BLaER1 treated with 17β-estradiol and CSF1 and Interleukin-3, amounts not matched to agents 10 nM and 100 nM (cell line): Measurements from ENCODE around the gene TMEM156.
A peak's percentile ranks its signal among the peaks of the same experiment; 100 is the strongest.
"Not testable (repeated sequence)": the region's sequence is repeated elsewhere in the genome, so short reads cannot be mapped to it uniquely, and the experiment has no call there.

Experiments
- H3K27ac ChIP-seq, 11 experiments: shearing (Covaris generic); formaldehyde crosslinking; 2 replicates each; pipeline ENCODE4 v1.8.1; 2022
- H3K27me3 ChIP-seq, 11 experiments: shearing (Covaris generic); formaldehyde crosslinking; 2 replicates each; pipeline ENCODE4 v1.8.1; 2022
- H3K36me3 ChIP-seq, 11 experiments: shearing (Covaris generic); formaldehyde crosslinking; 2 replicates each; pipeline ENCODE4 v1.8.1; 2022
- H3K4me1 ChIP-seq, 10 experiments: shearing (Covaris generic); formaldehyde crosslinking; 2 replicates each; pipeline ENCODE4 v1.8.1; 2022
- H3K4me2 ChIP-seq, 11 experiments: shearing (Covaris generic); formaldehyde crosslinking; 2 replicates each; pipeline ENCODE4 v1.8.1; 2022
- H3K4me3 ChIP-seq, 10 experiments: shearing (Covaris generic); formaldehyde crosslinking; 2 replicates each; pipeline ENCODE4 v1.8.1; 2022
- H3K9ac ChIP-seq, 11 experiments: shearing (Covaris generic); formaldehyde crosslinking; 2 replicates each; pipeline ENCODE4 v1.8.1; 2022
- H3K9me3 ChIP-seq, 11 experiments: shearing (Covaris generic); formaldehyde crosslinking; replicated peaks in 1 of 11; 2 replicates each; pipeline ENCODE4 v1.8.1; 2022
- H4K20me1 ChIP-seq, 11 experiments: shearing (Covaris generic); formaldehyde crosslinking; 2 replicates each; pipeline ENCODE4 v1.8.1; 2022
- Cebpa-rat ChIP-seq, 11 experiments: shearing (Covaris generic); IDR thresholded peaks; 2 replicates each; pipeline ENCODE4 v1.8.1; 2022

Gene TMEM156

GRCh38 chr4:39037941-39038340 lies 5.7 kb upstream of the TMEM156 start:
- no peaks in the 10 kb centered on the region for H4K20me1 ChIP-seq
- no peaks in the 10 kb centered on the region for H3K9me3 ChIP-seq
- no peak overlapping the region for H3K4me3 ChIP-seq
- H3K27me3 ChIP-seq, result no peaks in the 10 kb centered on the region
- H3K4me2 ChIP-seq, result peak overlapping the region in 10 of 11 experiments; percentile 39 to 81 (median 74); a peak in 15 of 22 replicates
- H3K9ac ChIP-seq, result no peak overlapping the region
- H3K27ac ChIP-seq, result no peak overlapping the region
- H3K36me3 ChIP-seq, result no peaks in the 10 kb centered on the region
- peaks cover 39 to 62% (median 50%) of the 10 kb centered on the region in 10 experiments for H3K4me1 ChIP-seq
- no peak for TF ChIP-seq Cebpa-rat (IDR thresholded peaks at IDR 0.05)

GRCh38 chr4:39037491-39037825 lies 5.2 kb upstream of the TMEM156 start:
- H3K4me2 ChIP-seq, result peak overlapping the region; percentile 39 to 81 (median 75)
- no peaks in the 10 kb centered on the region for H3K27me3 ChIP-seq
- H3K4me3 ChIP-seq, result no peak overlapping the region
- peak overlapping the region in 1 of 11 experiments; percentile 56; a peak in 1 of 22 replicates for H3K9ac ChIP-seq
- no peak for TF ChIP-seq Cebpa-rat (IDR thresholded peaks at IDR 0.05)
- no peaks in the 10 kb centered on the region for H3K9me3 ChIP-seq
- H3K36me3 ChIP-seq, result no peaks in the 10 kb centered on the region
- H3K27ac ChIP-seq, result peak overlapping the region in 2 of 11 experiments; percentile 37 to 51; a peak in 1 of 22 replicates
- no peaks in the 10 kb centered on the region for H4K20me1 ChIP-seq
- peaks cover 38 to 62% (median 50%) of the 10 kb centered on the region in 10 experiments for H3K4me1 ChIP-seq

- Histone ChIP-seq H3K4me3 (no peak overlapping the region), H3K9me3 (no peaks in the 10 kb centered on the region), H3K27me3 (no peaks in the 10 kb centered on the region), H3K4me2 (peak overlapping the region; percentile 39 to 81 (median 75); a peak in 21 of 22 replicates), H3K4me1 (peaks cover 46 to 71% (median 58%) of the 10 kb centered on the region in 10 experiments), H4K20me1 (no peaks in the 10 kb centered on the region), H3K9ac (peak overlapping the region in 5 of 11 experiments; percentile 4 to 34 (median 9); a peak in 3 of 22 replicates), H3K36me3 (no peaks in the 10 kb centered on the region), H3K27ac (peak overlapping the region in 7 of 11 experiments; percentile 1 to 51 (median 35); a peak in 4 of 22 replicates)
- TF ChIP-seq Cebpa-rat (IDR thresholded peaks at IDR 0.05), result no peak
These were observed 4.0 kb upstream of the TMEM156 start for GRCh38 chr4:39036172-39036571.

- Histone ChIP-seq H3K9ac (peak overlapping the region in 1 of 11 experiments; percentile 44; a peak in 2 of 22 replicates), H3K4me2 (peak overlapping the region in 7 of 11 experiments; percentile 12 to 75 (median 54); a peak in 14 of 22 replicates), H3K27ac (peak overlapping the region in 5 of 11 experiments; percentile 17 to 76 (median 62); a peak in 8 of 22 replicates)
These were observed 604 bp downstream of the TMEM156 start for GRCh38 chr4:39031590-39032020.

GRCh38 chr4:39030725-39031124 lies 1.5 kb downstream of the TMEM156 start:
- no peak for TF ChIP-seq Cebpa-rat (IDR thresholded peaks at IDR 0.05)
- no peak overlapping the region for H3K27ac ChIP-seq
- no peaks in the 10 kb centered on the region for H4K20me1 ChIP-seq
- H3K36me3 ChIP-seq, result no peaks in the 10 kb centered on the region
- no peaks in the 10 kb centered on the region for H3K27me3 ChIP-seq
- H3K9me3 ChIP-seq, result no peaks in the 10 kb centered on the region
- peaks cover 42 to 71% (median 53%) of the 10 kb centered on the region in 10 experiments for H3K4me1 ChIP-seq
- H3K4me2 ChIP-seq, result no peak overlapping the region
- no peak overlapping the region for H3K9ac ChIP-seq
- H3K4me3 ChIP-seq, result no peak overlapping the region

More at GRCh38 chr4:39031590-39032020, 604 bp downstream of the TMEM156 start:
- H3K27me3 ChIP-seq, H3K36me3 ChIP-seq, H3K9me3 ChIP-seq, H3K4me3 ChIP-seq, H4K20me1 ChIP-seq: not testable (repeated sequence)
- peaks cover 47 to 71% (median 59%) of the 10 kb centered on the region in 10 experiments for H3K4me1 ChIP-seq

GRCh38 chr4:39029752-39030694 lies 2.2 kb downstream of the TMEM156 start:
- Histone ChIP-seq H3K9ac (no peak overlapping the region), H3K4me1 (peaks cover 38 to 71% (median 53%) of the 10 kb centered on the region in 10 experiments), H4K20me1 (no peaks in the 10 kb centered on the region), H3K9me3 (no peaks in the 10 kb centered on the region), H3K27me3 (no peaks in the 10 kb centered on the region), H3K4me3 (no peak overlapping the region), H3K36me3 (no peaks in the 10 kb centered on the region), H3K27ac (no peak overlapping the region), H3K4me2 (no peak overlapping the region)
- TF ChIP-seq Cebpa-rat (IDR thresholded peaks at IDR 0.05), result no peak

- no peak overlapping the region for H3K9ac ChIP-seq
- H3K27me3 ChIP-seq, result no peaks in the 10 kb centered on the region
- peak overlapping the region in 5 of 11 experiments; percentile 17 to 45 (median 40); a peak in 7 of 22 replicates for H3K4me2 ChIP-seq
- H3K4me1 ChIP-seq, result peaks cover 12 to 39% (median 32%) of the 10 kb centered on the region in 10 experiments
- no peaks in the 10 kb centered on the region for H4K20me1 ChIP-seq
- no peak for TF ChIP-seq Cebpa-rat (IDR thresholded peaks at IDR 0.05)
- H3K4me3 ChIP-seq, result no peak overlapping the region
- H3K27ac ChIP-seq, result peak overlapping the region in 7 of 11 experiments; percentile 6 to 69 (median 29); a peak in 10 of 22 replicates
- no peaks in the 10 kb centered on the region for H3K36me3 ChIP-seq
- 0 out of 22 replicates have a peak, but pooled peaks cover 0 to 9% (median 4%) of the 10 kb centered on the region in 11 experiments for H3K9me3 ChIP-seq
These were observed 6.1 kb downstream of the TMEM156 start for GRCh38 chr4:39026096-39026495.

- H3K9me3 ChIP-seq, result peaks cover 0 to 9% (median 4%) of the 10 kb centered on the region in 11 experiments; a peak in 1 of 22 replicates
- no peak overlapping the region for H3K4me3 ChIP-seq
- H3K4me2 ChIP-seq, result peak overlapping the region in 5 of 11 experiments; percentile 29 to 45 (median 40); a peak in 10 of 22 replicates
- TF ChIP-seq Cebpa-rat (IDR thresholded peaks at IDR 0.05), result no peak
- H3K4me1 ChIP-seq, result peaks cover 12 to 39% (median 32%) of the 10 kb centered on the region in 10 experiments
- no peaks in the 10 kb centered on the region for H3K27me3 ChIP-seq
- H3K9ac ChIP-seq, result no peak overlapping the region
- no peaks in the 10 kb centered on the region for H3K36me3 ChIP-seq
- no peaks in the 10 kb centered on the region for H4K20me1 ChIP-seq
- H3K27ac ChIP-seq, result peak overlapping the region in 8 of 11 experiments; percentile 6 to 69 (median 28); a peak in 10 of 22 replicates
These were observed 6.6 kb downstream of the TMEM156 start for GRCh38 chr4:39025552-39026085.

GRCh38 chr4:39024311-39024865 lies 7.8 kb downstream of the TMEM156 start:
- H3K36me3 ChIP-seq, result no peaks in the 10 kb centered on the region
- no peak overlapping the region for H3K4me2 ChIP-seq
- H4K20me1 ChIP-seq, result no peaks in the 10 kb centered on the region
- H3K9ac ChIP-seq, result no peak overlapping the region
- no peak overlapping the region for H3K4me3 ChIP-seq
- no peaks in the 10 kb centered on the region for H3K27me3 ChIP-seq
- H3K4me1 ChIP-seq, result peaks cover 12 to 39% (median 32%) of the 10 kb centered on the region in 10 experiments
- no peak overlapping the region for H3K27ac ChIP-seq
- peaks cover 0 to 9% (median 4%) of the 10 kb centered on the region in 11 experiments; a peak in 1 of 22 replicates for H3K9me3 ChIP-seq
- TF ChIP-seq Cebpa-rat (IDR thresholded peaks at IDR 0.05), result no peak
